Measurements from ENCODE around the gene NKD1.

DNA sequence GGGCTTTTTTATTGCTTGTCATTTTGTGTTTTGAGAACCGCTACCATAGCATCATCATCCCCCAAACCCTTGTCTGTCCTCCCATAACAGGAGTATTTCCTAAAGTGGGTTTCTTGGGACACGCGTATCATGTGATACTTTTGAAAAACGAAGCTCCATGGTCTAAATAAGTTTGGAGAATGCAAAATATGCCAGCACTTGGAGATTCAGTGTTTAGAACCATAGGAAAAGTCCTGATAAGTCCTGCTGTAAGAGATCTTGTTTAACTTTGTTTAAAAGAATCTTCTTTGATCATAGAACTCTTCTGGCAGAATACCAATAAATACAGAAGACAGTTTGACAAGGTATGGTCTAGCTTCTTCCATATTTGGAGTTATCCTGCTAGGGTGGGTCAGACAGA, 59.3 kb downstream of the NKD1 start:
- TF ChIP-seq POLR2A (IDR thresholded peaks at IDR 0.05): no peak
- TF ChIP-seq, protein P1, sequence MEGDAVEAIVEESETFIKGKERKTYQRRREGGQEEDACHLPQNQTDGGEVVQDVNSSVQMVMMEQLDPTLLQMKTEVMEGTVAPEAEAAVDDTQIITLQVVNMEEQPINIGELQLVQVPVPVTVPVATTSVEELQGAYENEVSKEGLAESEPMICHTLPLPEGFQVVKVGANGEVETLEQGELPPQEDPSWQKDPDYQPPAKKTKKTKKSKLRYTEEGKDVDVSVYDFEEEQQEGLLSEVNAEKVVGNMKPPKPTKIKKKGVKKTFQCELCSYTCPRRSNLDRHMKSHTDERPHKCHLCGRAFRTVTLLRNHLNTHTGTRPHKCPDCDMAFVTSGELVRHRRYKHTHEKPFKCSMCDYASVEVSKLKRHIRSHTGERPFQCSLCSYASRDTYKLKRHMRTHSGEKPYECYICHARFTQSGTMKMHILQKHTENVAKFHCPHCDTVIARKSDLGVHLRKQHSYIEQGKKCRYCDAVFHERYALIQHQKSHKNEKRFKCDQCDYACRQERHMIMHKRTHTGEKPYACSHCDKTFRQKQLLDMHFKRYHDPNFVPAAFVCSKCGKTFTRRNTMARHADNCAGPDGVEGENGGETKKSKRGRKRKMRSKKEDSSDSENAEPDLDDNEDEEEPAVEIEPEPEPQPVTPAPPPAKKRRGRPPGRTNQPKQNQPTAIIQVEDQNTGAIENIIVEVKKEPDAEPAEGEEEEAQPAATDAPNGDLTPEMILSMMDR (IDR thresholded peaks at IDR 0.05): no peak
